ENCODE data around the gene MIB1.

The MIB1 gene

DNA sequence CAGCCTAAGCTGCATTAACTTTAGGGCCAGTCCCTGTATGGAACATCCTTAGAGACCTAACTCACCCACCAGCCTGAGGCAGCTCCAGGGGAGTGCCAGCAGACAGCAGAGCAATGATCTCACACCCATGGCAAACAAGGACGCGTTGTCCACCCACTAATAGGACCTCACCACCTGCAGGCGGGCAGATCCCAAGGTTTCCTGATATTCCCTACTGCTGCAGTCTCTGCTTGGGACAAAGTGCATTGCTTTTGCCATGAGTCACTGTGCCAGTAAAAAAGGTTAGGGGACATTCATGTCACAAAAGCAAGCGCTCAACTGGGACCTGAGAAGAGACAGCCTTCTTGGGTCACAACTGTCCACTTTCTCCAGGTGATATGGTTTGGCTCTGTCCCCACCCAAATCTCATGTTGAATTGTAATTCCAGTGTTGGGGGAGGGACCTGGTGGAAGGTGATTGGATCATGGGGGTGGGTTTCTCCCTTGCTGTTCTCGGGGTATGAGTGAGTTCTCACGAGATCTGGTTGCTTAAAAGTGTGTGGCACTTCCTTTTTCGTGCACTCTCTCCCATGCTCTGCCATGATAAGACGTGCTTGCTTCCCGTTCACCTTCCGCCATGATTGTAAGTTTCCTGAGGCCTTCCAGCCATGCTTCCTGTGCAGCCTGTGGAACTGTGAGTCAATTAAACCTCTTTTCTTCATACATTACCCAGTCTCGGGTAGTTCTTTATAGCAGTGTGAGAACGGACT is 160.2 kb downstream of the MIB1 start:
- DNase-seq: no peak

DNA sequence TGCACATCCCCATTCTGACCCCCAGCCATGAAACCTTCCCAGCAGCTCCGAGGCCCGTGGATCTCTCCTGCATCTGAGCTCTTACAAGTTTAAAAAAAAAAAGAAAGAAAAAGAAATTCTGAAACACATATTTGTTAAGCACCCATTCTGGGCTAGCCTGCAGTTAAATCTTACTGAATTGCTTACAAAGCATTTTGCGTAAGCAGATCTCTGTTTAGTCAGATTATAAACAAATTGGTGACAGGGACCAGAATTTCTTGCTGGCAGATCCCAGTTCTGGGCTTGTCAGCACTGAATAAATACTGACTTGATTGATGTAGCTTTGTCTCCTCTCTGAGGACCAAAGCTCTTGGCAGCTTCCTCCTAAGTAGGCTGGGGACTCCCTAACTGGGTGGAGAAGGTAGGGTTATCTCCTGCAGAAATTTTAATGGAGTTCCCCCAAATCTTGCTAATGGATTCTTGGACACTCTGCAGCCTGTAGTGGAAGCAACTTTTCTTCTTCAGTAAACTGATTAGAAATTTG is 160.9 kb downstream of the MIB1 start:
- no peak for DNase-seq

DNA sequence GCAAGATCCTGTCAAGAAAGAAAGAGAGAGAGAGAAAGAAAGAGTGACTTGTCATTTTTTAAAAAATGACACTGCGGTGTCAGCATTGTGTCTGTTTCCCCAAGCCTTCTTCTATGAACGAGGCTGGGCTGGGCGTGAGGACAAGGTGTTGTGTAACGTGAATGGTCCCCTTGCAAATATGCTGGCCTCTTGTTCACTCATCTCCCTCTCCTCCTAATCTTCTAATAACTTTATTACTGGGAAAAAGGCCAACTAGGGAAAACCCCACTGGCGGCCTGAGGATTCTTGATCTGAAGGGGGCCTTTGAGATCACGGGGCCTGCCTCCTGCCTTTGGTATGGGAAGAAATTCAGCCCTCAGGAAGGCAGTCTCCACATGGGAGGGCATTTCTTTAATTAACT is 163.1 kb downstream of the MIB1 start:
- no peak for DNase-seq

DNA sequence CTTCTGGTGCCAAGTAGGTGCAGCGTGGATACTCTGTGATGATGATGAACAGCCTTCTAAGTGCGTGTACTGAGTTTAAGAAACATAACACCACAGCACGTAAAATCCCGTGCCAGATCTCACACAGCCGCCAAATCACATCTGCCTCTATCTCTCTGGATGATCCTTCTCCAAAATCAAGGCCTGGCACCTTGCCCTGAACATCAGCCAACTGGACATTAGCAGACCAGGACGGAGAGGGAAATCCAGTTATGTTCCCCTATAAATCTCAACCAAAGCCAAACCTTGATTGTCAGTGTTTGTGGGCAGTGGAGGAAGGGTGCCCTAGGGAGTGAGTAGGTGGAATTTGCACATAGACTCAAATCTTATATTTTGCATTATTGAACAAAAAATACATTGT is 164.3 kb downstream of the MIB1 start:
- DNase-seq: no peak

DNA sequence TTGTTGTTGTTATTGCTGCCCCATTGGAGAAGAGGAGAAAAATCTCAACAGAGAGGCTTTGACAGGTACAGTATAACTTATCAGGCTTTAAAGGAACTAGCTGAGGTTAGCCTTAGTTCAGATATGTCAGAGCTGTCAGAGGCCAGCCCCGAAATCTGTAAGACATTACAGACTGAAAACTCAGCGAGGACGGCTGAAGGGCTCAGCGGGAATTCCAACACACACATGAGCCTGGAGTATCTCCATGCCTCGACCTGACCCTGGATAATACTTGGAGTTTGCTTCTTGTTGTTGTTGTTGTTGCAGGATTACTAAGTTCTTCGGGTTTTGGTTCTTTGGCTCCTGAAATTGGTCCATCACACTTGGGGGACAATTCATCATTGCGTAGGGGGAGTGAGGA is 166.9 kb downstream of the MIB1 start:
- DNase-seq: no peak

DNA sequence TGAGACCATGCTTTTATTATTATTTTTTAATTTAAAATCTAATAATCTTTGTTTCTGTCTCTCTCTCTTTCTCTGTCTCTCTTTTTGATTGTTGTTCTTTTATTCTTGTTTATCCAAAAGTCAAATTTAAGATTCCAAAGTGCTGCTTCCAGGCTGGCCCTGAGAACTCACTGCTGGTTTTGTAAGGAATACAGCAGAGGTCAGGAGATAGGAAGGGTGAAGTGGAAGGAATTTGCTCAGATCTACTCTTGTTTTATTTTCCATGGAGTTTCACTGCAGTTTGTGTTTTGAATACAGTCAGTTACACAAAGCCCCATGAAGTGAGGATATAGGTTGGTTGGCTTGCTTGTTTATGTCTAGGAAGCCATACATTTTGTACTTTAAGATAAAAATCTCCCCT is 168.1 kb downstream of the MIB1 start:
- DNase-seq: no peak

DNA sequence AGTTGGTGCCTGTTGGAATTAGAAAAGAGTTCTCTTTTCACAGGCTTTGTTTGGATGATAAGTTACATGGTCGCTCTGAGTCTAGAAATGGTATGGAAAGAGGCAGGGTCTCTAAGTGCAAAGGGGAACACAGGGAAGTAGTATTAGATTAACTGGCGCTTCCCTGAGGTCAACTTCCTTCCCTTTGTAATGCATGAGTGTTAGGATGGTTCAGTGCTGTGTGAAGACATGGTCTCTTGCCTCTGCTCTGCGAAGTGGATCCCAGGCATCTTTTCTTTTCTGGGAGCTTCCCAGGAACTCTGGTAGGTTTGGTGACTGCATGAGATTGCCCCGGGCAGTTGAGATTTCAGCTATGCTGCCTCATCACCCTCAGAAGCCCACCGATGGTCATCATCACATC is 170.3 kb downstream of the MIB1 start:
- DNase-seq: no peak

DNA sequence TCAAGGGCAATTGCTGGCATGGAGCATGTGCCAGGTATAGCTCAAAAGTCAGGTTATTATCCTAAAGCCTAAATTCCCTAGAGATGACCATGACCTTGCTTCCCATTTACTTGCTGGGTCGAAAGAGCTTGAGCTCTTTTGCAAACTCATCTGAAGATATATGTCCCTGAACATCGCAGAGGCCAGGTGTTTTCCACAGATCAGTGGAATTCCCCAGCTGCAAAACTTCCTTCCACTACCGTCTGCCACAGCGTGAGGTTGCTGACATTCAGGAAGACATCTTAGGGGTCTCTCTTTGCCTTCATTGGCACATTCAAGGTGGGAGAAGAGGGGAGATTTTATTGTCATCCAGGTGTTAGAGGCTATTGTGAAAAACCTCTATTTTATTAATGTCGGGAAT is 171.0 kb downstream of the MIB1 start:
- no peak for DNase-seq

DNA sequence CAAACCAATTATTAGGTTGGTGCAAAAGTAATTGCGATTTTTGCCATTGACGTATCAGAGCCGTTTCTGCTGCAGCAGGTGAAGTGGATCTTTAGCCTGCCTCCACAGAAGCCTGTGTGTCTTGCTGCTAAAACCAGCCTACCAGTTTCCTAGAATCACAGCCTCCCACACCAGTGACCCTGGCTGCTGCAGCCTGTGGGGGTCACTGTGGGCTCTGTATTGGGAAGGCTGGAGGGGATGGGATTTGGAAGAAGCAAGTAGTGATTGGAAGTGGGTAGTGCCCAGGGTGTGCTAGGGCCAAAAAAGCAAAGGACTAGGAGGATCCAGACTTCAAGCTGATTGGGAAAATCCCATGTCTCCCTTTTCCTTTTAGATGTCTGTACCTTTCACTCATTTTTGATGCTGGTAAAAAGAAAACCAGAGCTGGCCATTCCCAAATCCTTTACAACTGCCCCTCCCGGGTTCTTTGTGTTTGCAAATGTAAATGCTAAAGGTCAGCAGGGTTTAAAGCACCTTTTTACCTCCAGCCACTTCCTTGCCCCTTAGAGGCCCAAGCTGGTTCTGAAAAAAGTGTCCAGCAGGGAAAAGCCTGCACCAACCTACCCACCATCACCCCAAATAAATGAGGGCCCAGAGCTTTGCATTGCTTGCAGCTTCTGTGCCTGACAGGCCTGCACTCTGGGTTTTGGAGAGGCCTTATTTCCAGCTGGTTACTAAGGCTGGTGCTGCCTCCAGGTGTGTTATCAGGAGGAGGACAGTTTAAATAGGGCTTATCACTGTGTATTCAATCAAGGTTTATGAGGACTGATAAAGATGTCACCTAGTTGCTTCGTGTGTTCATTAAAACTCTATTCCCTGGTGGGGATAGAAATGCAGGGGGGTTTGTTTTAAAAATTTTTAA is 172.0 kb downstream of the MIB1 start:
- no peak for DNase-seq

DNA sequence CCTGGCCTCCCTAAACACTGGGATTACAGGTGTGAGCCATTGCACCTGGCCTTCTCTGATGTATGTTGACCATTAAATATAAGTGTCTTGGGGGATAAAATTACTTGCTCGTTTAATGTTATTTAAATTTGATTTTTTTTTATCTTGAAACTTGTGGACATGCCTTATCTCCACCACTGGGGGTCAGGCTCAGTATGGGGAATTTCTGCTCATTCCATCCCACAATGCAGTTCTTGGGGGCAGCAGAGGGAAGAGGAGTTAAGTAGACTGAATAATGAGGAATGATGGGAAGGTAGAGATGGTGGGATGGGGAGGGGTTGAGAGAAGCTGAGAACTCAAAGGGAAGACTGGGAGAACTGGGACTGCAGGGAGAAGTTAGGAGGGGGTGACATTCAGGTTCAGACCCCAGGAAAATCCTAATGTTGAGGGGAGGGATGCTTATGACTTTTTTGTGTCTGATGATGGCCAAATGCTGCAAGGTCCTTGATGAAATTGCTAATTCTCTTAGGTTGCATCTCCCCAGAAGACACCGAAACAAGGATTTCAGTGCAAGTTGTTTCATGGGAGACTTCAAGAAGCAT is 174.2 kb downstream of the MIB1 start:
- DNase-seq: no peak

DNA sequence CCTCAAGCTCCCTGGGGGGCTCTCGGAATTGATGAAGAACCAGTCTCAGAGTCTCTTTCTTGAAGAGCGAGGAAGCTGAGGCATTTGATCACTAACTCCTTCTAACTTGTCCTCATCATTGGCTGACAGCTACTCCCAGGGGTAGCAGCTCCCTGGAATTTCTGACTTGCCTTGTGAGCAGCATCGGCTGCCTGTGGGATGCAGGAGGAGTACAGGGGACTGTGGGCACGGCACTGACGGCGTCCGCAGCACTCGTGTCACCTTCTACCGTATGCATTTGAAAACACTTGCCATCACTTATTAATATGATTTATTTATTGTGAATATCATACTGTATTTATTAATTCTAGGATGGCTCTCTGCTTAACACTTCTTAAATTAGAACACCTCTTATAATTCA is 175.0 kb downstream of the MIB1 start:
- DNase-seq: no peak

DNA sequence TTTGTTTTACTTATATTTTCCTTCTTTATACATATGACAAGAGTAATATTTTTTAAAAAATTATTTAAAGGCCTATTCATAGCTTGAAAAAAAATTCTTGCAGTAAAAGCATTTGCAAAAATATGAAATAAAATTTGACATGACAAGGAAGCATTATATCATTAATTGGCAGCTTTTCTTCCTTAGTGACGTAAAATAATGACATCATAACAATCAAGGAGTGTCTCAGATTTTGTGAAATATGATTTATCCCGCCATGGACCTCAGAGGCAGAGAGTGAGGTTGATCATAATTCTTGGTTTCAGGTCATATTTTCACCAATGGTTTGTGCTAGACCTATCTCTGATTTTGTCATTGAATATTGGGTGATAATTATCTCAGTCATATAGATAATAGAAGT is 176.0 kb downstream of the MIB1 start:
- DNase-seq: no peak

DNA sequence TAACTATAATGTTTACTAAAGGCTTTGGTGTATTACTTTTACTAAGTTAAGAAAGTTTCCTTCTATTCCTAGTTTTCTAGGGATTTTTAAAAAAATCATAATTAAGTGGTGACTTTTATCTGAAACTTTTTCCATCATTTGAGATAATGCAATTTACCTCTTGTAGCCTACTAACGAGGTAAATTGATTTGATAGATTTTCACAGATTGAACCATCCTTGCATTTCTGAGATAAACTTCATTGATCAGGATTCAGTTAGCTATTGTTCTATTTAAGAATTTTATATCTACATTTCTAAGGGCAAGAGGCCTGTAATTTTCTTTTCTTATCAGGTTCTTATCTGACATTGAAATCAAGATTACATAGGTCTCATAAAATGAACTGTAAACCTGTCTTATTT is 178.1 kb downstream of the MIB1 start:
- no peak for DNase-seq

Data from T-helper 1 cell (primary cell).